Raji (cell line): ENCODE data around the gene LZTS2.

Experiments used
- POLR2A ChIP-seq: IDR thresholded peaks from 2 replicates; pipeline ENCODE4 v1.6.1; 2011; ENCODE audit warnings: low read depth, low read length, control low read depth; ENCODE audit not compliant: insufficient read depth

The LZTS2 gene

GRCh38 chr10:100972115-100972903 is 27.3 kb upstream of the LZTS2 start:
- TF ChIP-seq POLR2A = no peak

GRCh38 chr10:100972904-100973535 is 26.6 kb upstream of the LZTS2 start:
- no peak for TF ChIP-seq POLR2A

GRCh38 chr10:100976906-100977305 is 22.7 kb upstream of the LZTS2 start:
- no peak for TF ChIP-seq POLR2A

- TF ChIP-seq POLR2A = no peak
Measured at GRCh38 chr10:100977436-100977835, 22.2 kb upstream of the LZTS2 start.

- TF ChIP-seq POLR2A = no peak
Measured at GRCh38 chr10:100978121-100978900, 21.3 kb upstream of the LZTS2 start.

- TF ChIP-seq POLR2A = no peak
Measured at GRCh38 chr10:100978901-100979195, 20.8 kb upstream of the LZTS2 start.

- no peak for TF ChIP-seq POLR2A
Measured at GRCh38 chr10:100979791-100980272, 19.8 kb upstream of the LZTS2 start.

- no peak for TF ChIP-seq POLR2A
Measured at GRCh38 chr10:100980311-100980710, 19.3 kb upstream of the LZTS2 start.

- TF ChIP-seq POLR2A = no peak
Measured at GRCh38 chr10:100980711-100981110, 18.9 kb upstream of the LZTS2 start.

GRCh38 chr10:100981178-100981772 is 18.3 kb upstream of the LZTS2 start:
- no peak for TF ChIP-seq POLR2A

GRCh38 chr10:100982916-100983830 is 16.4 kb upstream of the LZTS2 start:
- TF ChIP-seq POLR2A = no peak

GRCh38 chr10:100983868-100984671 is 15.5 kb upstream of the LZTS2 start:
- TF ChIP-seq POLR2A = no peak

GRCh38 chr10:100984672-100985177 is 14.9 kb upstream of the LZTS2 start:
- TF ChIP-seq POLR2A = no peak

GRCh38 chr10:100985336-100985735 is 14.3 kb upstream of the LZTS2 start:
- TF ChIP-seq POLR2A = no peak

- no peak for TF ChIP-seq POLR2A
Measured at GRCh38 chr10:100986623-100986951, 13.0 kb upstream of the LZTS2 start.
